Measurements from ENCODE around the gene PCDH9.

Gene PCDH9

GRCh38 chr13:66557357-66557756, 672.8 kb downstream of the PCDH9 start:
- no peak for DNase-seq

DNA sequence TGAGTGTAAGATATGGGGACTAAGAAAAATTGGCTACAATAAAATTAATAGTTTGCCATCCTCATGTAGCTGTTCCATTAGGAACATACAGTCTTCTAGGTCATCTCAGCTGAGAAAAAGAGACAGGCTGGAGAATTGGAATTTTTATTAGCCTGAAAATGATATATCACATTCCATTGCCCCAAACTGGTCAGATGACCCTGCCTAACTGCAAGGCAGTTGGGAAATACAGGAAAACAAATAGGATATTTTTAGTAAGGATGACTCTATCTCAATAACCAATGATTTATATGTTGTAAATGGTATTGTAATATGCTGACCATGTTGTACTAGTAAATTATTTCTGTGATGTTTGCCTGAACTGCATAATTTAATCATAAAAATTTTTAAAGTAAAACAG, 673.8 kb downstream of the PCDH9 start:
- no peak for DNase-seq

GRCh38 chr13:66553391-66553790, 676.7 kb downstream of the PCDH9 start:
- DNase-seq: no peak

DNA sequence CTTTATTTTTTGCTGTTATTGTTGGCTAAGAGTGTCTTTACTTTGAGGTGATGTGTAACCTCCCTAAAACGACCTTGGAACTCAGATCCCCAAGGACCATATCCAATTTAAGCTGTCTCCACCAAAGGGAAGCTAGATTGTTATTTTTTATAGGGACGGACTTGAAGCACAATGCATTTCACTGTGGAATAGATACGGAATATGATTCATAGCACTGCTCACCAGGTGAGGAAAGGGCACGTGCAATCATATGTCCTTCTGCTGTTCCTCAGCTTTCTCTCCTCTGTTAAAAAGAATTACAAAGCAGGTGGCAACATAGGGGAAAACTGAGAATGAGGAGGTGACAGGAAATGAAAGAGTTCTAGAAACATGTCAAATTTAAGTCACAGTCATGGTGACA, 679.0 kb downstream of the PCDH9 start:
- DNase-seq: no peak

GRCh38 chr13:66547685-66548084, 682.5 kb downstream of the PCDH9 start:
- no peak for DNase-seq

DNA sequence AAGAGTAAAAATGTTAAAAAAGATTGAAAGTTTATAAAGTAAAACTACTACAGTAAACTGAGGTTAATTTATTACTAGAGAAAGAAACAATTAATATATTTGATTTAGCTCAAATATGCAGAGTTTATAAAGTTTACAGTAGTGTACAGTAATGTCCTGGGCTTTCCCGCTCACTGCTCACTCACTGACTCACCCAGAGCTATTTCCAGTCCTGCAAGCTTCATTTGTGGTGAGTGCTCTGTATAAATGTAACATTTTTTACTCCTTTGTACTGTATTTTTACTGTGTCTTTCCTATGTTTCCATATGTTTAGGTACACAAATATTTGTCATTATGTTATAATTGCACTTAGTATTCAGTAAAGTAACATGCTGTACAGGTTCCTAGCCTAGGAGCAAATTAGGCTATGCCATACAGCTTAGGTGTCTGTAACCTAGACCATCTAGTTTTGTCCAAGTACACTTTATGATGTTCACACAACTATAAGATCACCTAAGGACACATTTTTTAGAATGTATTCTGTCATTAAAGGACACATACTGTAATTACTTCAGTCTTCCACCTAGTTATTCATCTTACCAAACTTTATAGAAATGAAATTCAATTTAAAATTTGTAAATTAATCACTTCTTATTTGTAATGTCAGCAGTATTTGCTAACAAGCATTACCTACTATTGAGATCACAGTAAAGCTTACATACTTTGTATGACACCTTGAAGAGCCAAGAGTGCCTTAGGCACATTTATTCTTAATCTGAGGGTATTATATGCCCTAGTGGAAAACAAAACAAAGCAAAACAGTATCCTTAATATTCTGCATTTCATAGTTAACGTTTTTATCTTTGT, 683.4 kb downstream of the PCDH9 start:
- DNase-seq: no peak

DNA sequence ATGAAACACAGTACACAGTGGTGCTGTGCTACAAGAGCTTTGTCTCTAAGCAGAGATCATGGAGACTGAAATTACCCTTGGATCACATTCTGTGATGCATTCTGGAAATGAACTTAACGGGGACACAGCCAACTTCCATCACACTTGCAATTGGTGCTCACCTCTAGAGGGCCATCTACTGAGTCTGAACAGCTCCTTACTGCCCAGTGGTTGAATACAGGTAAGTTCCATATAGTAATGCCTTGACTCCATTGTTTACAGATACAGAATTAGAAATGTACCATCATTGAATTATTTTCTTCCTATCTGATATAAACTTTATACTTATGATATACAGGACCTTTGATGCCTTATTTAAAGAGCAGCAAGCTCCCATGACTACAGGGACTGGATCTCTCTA, 686.4 kb downstream of the PCDH9 start:
- DNase-seq: no peak

GRCh38 chr13:66537417-66537816, 692.7 kb downstream of the PCDH9 start:
- DNase-seq: no peak

DNA sequence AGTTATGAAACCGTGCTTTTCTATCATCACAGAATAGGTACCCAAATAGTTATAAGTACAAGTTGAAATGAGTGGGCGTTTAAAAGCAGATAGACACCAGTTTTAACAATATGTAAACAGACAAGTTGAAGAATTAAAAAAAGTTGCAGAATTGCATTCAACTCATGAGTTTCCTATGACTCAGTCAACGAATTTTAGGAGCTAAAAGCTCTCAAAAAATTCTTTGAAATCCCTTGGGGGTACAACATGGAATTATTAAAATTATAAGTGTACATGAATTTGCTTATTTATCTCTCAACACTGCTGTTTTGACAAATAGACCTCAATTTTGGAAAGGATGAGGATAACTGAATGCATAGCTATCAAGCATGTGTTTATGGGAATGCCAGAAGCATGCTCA, 693.4 kb downstream of the PCDH9 start:
- no peak for DNase-seq

DNA sequence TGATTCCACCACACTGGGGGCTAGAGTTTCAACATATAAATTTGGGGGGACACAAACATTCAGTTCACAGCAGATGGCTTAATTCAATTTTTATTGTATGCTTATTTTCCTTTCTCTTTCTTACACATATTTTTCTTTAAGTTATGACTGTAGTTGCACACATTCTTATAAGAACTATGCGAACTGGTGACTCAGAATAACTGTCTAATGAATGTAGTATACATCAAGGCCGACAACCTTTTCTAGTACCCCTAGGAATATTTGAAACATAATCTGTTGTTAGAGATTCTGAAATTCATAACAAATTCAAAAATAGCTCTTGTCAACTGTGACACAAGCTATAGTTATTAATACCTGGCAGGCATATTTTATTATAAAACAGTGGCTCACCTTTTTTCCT, 695.6 kb downstream of the PCDH9 start:
- DNase-seq: no peak

- no peak for DNase-seq
Measured at GRCh38 chr13:66532845-66533244, 697.3 kb downstream of the PCDH9 start.

DNA sequence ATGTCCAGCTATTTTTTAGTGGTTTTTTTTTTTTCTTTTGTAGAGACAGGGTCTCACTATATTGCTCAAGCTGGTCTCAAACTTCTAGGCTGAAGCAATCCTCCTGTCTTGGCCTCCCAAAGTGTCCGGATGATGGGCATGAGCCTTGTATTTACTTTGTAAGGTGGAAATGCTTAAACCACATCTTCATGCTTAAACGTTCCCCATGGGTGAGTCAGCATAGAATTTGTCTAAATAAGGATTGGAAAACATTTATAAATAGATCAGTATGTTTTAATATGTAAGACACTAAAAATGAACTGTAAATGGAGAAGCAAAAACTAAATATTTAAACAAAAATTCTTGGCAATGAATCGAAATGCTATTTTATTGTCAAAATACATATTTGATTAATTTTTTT, 698.0 kb downstream of the PCDH9 start:
- DNase-seq: no peak

GRCh38 chr13:66530686-66531085, 699.5 kb downstream of the PCDH9 start:
- no peak for DNase-seq

GRCh38 chr13:66530158-66530557, 700.0 kb downstream of the PCDH9 start:
- no peak for DNase-seq

DNA sequence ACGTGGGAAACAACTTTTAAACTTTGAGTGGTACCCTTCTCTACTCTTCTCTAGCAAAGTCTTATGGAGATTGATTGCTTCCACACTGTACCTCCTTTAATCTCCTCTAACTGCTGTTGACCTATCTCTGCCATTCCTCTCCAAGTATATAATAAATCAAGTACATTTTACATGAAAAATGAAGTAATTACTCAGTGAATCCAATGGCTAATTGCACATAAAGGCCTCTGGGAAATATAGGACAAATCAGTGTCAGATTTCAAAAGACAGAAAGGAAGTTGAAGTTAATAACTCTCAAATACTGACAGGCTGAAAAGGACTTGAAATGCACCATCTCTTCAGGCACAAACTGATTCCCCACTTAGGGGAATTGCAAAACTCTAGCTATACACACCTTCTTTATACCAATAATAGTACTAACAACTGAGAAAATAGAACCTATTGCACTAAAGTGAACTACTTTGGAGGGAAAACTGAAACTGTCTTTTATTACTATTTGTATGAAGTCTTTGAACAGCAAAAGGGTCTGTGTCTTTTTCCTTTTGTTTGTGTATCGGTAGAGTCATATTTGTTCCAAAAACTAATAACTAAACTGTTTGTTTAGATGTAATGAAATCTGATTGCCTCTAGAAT, 701.1 kb downstream of the PCDH9 start:
- DNase-seq: no peak

- DNase-seq: no peak
Measured at GRCh38 chr13:66528180-66528579, 702.0 kb downstream of the PCDH9 start.

GRCh38 chr13:66520511-66521355, 709.4 kb downstream of the PCDH9 start:
- no peak for DNase-seq

DNA sequence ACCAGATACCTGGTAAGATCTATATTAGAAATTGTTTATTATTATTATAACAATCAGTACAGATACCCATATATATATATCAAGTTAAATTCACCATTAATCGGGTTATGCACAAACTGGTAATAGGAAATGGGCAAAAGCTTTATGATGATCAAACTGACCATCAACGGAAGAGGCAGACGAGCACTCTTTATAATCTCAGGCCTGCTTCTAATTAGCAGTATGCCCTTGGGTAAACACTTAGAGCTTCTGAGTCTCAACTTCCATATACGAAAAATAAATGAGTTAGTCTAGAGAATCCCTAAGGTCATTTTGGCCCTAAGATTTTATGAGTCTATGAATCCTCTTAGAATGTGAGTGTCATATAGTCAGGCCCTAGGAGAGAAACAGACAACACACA, 710.9 kb downstream of the PCDH9 start:
- DNase-seq: no peak

- no peak for DNase-seq
Measured at GRCh38 chr13:66518068-66518467, 712.1 kb downstream of the PCDH9 start.

DNA sequence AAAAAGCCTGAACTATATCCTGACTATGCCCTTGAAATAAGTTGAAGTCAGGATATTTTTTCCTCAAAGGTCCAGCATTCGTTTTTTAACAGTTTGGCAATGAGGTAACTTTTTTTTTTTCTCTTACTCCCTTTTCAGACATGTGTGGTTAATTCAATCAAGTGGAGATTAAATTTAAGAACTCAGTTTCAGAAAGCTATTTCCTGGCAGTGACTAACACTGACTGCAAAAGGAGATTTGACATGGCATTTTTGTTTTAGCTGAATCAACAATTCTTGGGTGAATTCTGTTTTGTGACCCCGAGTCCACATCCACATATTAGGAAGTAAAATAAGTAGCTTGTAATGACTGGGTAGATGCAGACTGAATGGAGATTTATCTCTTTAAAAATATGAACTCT, 716.4 kb downstream of the PCDH9 start:
- DNase-seq: no peak

GRCh38 chr13:66509175-66509574, 721.0 kb downstream of the PCDH9 start:
- DNase-seq: no peak

GRCh38 chr13:66508153-66508909, 721.8 kb downstream of the PCDH9 start:
- no peak for DNase-seq

DNA sequence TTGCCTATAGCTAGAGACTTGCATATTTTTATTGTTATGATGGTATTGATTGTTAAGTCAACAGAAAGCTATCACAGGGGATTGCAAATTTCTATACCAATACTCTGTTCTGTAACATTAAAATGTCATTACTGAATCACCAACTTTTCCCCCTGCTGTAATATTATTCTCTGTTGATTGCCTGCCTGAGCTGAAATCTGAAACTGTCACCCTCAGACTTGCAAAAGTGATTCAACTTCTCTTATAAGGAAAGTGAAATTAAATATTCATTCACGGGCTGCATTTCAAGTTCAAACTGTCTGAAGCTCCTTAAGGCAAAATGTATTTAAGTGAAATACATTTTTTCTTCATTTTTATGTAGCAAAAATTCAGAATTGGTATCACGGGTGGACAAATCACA, 723.2 kb downstream of the PCDH9 start:
- DNase-seq: no peak
